HG02610 (cell line): ENCODE data around the gene SORD.
"Not testable (repeated sequence)": the region's sequence is repeated elsewhere in the genome, so short reads cannot be mapped to it uniquely, and the experiment has no call there.

ENCODE experiments used
- ATAC-seq: cut with Tn5 transposase; IDR thresholded peaks from one replicate; pipeline ENCODE4 v1.9.1; 2021; ENCODE audit warnings: mild to moderate bottlenecking, moderate library complexity; ENCODE audit not compliant: unreplicated experiment

SORD gene

DNA sequence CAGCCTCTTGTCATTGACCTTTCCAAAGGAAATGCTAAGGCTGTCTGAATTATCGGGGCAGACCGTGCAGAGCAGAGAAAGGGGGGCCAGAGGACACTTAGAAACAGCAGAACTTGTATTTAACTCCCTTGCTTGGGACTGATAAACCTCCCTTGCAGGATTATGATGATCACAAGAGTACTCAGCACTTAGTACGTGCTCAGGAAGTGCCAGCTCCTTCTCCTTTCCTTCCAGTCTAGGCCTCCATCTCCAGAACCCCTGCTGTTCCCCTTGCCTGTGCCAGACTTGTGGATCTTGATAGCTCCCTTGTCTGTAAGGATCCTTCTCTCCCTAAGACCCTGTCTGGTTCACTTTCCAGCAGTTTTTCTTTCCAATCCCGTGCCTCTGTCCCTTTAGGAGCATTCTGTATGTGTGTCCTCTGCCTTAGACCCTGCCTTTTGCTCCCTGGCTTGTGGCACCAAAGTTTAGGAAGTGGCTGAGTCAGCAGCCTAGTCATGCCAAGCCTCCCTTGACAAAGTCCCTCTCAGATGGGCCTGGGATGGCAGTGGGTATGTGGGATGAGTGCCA, 747 bp downstream of the SORD start:
- no peak for ATAC-seq

DNA sequence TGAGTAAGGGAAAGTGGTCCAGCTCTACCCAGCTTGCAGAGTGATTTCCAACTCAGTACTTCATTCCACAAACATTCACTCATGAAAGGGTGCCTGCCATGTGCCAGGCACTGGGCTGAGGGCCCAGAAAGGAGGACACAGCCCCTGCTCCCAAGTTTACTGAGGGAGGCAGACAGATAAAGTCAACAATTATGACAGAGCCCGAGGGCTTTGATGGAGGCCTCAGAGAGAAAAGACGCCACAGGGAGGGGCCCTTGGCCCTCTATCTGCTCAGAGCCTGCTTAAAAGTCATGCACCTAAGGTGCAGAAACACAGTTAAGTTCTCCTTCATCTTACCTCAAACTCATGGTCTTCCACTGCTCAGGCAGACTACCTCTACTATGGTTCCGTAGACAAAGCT, 1.7 kb downstream of the SORD start:
- not testable (repeated sequence) for ATAC-seq

DNA sequence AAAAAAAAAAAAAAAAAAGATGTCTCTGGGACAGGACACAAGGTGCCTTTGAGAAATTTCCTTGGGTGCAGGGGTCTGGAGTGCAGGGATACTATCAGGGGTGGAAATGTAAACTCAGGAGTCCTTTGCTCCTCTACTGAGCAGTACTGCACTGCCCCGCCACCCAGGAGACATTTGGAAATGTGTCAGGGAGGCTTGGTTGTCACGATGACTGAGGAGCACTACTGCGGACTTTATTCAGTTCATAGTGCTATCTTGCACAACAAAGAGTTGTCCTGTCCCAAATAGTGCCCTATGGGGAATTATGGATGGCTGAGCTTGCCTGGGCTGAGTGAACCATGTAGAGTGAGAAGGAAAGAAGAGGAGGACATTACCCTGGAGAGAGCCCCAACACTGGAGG, 2.6 kb downstream of the SORD start:
- ATAC-seq, result not testable (repeated sequence)

DNA sequence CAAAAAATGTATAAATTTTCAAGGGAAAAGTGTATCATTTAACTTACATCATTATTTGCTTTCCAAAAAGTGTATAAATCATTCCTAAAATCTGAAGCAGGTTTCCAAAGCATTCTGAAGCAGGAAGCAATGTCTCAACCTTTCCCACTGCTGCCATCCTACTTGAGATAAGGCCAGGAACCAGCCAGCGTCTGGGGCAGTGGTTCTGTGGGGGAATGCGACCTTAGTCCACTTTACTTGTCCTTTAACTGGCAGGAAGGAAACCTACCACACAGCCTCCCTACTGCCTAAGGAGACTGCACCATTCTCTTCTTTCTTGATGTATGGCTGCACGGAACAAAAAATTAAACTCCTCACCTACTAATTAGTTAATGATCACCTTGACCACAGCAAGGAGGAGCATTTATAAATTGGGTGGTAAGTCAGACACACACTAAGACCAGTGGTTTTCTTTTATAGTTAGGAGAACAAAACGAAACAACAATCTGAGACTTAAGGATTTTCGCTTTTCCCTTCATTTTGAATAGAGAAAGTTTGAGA, 3.7 kb downstream of the SORD start:
- no peak for ATAC-seq

DNA sequence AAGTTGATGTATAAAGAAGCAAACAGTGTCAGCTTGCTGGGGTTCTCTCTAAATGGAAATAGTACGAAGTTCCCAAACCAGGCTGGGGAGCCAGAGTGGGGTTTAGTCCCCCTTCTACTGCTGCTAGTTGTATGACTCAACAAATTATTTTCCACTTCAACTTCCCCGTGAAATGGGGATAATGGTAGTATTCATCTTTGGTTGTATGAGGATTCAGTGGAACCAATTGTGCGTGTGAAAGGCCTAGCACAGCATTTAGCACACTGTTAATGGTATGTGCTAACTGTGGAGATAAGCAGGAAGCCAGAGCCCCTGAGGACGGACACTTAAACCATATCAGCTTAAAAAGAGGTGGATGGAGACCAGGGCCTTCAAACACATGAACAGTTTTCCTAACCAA, 4.2 kb downstream of the SORD start:
- ATAC-seq, result no peak

DNA sequence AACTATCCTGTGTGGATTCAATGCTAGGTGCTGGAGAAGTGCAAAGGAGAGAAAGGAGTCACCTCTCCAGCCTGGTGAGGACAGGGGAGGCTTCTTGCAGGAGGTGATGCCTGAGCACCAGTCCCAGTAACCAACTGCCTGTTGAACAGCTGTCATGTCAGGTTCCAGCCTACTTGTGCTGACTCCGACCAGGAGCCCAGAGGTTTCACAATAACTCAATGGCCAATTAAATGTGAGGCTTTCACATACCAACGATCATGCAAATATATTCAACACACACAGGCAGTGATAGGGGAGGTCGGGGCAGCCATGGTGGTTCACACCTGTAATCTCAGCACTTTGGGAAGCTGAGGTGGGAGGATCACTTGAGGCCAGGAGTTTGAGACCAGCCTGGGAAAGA, 7.7 kb downstream of the SORD start:
- no peak for ATAC-seq

DNA sequence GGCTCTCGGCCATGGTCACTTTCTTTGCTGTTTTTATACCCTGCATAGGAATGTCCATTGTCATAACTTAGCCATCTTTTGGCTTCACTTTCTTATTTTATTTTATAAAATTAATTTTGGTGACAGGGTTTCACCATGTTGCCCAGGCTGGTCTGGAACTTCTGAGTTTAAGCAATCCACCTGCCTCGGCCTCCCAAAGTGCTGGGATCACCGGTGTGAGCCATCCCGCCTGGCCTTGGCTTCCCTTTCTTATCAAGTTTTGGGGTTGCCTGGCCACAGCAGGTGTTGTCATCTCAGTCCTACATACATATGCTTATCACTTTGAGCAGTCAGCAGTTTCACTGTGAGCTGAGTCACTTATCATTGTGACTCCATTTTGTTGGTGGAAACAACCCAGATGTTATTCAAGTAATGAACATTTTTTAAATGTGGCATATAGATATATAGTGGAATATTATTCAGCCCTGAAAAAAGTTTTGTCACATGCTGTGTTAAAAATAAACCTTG, 8.6 kb downstream of the SORD start:
- not testable (repeated sequence) for ATAC-seq

DNA sequence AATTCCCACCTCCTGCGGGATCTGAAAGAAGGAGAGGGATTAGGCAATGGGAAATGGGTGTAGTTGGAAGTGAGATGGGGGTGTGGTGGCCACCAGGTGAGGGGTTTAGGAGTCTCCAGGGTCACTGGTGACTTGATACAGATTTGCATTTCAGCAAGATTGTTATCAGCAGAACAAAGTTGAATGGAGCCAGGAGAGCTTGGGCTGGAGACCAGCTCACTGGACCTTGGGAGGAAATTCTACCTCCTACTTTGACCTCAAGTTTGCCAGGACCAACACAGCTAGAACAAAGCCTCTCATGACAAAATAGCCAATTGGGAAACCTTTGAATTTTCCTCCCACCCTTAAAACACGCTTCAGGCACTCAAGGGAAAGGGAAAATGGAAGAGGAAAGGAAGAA, 9.5 kb downstream of the SORD start:
- ATAC-seq, result not testable (repeated sequence)

DNA sequence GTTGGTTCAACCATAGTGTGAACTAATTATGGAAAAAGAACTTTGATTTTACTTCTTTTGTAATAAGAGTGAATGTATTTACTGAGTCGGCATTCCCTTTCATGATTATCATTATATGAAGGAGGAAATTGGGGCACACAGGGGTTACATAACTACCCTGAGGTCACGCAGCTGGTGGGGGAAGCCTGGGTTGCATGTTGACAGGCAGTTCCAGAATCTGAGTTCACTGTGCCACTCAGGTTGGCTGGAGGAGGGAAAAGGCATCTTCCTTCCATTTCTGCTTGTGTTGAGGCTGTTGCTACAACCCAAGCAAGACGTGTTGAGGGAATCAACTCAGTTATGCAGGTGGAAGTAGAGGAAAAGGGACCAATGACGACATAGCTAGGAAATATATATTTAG, 11.1 kb downstream of the SORD start:
- not testable (repeated sequence) for ATAC-seq

DNA sequence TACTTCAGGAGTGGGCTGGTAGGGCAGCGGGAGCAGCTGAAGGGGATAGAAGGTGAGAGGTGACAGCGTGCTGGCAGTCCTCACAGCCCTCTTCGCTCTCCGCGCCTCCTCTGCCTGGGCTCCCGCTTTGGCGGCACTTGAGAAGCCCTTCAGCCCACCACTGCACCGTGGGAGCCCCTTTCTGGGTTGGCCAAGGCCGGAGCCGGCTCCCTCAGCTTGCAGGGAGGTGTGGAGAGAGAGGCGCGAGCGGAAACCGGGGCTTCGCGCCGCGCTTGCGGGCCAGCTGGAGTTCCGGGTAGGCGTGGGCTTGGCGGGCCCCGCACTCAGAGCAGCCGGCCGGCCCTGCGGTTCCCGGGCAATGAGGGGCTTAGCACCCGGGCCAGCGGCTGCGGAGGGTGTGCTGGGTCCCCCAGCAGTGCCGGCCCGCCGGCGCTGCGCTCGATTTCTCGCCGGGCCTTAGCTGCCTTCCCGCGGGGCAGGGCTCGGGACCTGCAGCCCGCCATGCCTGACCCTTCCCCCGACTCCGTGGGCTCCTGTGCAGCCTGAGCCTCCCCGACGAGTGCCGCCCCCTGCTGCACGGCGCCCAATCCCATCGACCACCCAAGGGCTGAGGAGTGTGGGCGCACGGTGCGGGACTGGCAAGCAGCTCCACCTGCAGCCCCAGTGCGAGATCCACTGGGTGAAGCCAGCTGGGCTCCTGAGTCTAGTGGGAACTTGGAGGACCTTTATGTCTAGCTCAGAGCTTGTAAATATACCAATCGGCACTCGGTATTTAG, 11.8 kb downstream of the SORD start:
- not testable (repeated sequence) for ATAC-seq

DNA sequence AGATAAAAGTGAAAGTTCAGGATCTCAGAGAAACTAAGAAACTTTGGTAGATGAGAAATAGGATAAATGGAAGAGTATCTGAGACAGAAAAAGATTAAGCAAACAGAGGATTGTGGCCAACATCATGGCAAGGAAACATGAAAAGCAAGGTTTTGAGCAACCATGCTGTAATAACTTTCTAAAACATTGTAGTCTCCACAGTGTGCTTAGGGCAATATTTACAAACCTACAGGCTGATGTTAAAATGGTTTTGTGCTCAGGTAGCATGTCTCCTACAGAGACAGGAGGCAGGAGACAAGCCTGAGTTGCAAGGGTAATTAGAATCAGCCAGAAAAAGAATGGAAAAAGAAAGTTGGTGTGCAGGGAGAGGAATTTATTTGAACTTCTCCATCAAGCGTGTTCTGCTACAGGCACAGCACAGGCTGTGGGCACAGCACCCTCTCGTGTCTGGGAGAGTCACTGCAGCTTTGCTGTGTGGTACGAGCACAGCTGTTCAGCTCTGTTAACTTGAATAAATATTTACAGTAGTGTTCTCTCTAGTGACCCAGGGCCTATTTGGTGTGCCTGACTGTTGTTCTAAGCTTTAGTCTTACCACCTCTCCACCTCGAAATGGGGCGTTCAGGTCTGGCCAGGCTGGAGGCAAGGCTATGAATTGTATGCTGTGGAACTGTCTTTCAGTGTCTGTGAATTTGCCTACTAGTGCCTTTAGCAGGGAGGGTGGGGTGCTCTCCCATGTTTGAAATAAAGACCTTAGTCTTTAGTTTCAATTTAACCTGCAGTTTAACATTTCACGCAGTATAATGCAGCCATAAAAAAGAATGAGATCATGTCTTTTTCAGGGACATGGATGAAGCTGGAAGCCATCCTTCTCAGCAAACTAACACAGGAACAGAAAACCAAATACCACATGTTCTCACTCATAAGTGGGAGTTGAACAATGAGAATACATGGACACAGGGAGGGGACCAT, 14.1 kb downstream of the SORD start:
- peak; percentile 88 for ATAC-seq

DNA sequence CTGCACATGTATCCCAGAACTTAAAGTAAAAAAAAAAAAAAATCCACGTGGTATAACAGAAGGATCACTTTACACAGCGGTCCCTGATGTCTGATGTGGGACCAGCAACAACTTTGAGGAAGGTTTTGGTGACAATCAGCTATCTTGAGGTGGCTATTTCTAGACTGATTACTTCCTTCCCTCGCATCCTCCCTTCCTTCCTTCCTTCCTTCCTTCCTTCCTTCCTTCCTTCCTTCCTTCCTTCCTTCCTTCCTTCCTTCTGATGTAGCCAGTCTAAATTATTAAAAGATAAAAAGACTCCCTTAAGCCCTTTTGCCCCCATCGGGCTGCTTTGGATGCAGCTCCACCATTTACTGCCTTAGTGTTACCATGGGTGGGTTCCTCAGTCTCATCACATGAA, 14.9 kb downstream of the SORD start:
- no peak for ATAC-seq

DNA sequence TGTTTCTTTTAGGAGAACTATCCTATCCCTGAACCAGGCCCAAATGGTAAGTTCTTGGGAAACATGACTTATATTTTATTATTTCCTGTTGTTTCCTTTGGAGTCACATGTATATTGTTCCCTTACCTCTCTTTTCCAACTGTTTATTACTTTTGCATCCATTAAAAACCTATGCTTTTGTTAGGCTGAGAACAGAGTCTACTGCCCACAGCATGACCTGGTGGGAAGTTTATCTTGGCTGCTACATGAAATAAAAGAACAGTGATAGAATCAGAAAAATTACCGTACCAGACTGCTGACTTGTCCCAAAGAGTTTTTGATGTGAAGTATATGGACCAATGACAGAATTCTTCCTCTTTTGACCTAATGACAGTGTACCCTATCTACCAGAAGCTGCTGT, 17.4 kb downstream of the SORD start:
- ATAC-seq, result not testable (repeated sequence)

DNA sequence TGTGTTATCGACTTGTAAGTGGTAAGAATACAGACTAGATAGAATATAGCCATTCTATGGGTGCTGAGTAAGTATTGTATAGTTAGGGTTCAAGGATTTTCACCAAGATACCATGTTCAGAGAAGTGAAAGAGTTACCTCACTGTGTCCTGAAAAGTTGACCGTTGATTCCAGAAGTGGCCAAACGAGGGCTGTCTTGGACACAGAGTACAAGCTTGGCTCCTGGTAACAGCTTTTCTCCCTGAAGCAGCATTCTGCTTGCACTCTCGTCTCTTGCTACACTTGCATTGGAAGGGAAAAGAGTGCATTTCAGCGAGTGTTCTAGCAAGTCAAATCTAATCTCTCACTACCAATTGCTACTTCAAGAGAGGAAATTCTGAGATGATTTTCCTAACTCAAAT, 18.5 kb downstream of the SORD start:
- ATAC-seq, result not testable (repeated sequence)

DNA sequence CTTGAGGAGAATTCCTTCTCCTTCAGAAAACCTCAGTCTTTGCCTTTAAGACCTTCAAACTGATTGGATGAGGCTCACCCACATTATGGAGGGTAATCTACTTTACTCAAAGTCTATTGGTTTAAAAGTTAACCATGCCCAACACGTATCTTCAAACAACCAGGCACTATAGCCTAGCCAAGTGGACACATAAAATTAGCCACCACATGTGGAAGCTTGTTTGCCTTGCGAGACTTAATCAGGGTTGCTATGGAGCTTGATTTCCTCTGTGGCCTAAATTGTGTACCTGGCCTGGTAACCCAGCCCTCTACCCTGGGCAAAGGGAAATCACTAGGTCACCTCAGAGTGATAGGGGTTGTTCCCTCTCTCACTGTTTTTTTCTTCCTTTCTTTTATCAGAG, 19.9 kb downstream of the SORD start:
- not testable (repeated sequence) for ATAC-seq

DNA sequence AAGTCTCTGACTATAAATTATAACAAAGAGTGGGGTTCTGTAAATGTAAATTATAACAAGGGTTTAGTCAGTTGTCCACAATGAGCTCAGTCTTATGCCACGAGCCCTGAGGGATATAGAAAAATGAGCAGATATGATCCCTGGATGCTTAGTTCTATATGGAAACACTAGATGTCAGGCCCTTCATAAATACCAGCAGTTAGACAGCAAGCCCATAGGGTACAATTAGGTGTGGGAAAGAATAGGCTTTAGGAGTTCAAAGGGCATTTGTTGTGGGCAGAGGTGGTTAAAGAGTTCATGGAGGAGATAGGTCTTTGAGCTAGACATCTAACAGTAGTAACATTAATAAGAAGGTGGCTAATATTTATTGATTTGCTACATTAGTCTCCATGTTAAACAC, 21.3 kb downstream of the SORD start:
- not testable (repeated sequence) for ATAC-seq

DNA sequence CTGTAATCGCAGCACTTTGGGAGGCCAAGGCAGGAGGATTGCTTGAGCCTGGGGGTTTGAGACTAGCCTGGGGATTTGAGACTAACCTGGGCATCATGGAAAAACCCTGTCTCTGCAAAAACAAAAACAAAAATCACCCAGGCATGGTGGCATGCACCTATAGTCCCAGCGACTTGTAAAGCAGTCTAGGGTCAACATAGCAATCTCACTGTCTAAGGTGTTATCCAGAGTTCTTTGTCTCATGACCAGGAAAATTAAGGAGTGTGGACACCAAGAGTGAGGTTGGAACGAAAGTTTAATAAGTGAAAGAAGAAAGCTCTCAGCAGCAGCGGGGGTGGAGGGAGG, 25.4 kb downstream of the SORD start:
- ATAC-seq, result peak; percentile 3

DNA sequence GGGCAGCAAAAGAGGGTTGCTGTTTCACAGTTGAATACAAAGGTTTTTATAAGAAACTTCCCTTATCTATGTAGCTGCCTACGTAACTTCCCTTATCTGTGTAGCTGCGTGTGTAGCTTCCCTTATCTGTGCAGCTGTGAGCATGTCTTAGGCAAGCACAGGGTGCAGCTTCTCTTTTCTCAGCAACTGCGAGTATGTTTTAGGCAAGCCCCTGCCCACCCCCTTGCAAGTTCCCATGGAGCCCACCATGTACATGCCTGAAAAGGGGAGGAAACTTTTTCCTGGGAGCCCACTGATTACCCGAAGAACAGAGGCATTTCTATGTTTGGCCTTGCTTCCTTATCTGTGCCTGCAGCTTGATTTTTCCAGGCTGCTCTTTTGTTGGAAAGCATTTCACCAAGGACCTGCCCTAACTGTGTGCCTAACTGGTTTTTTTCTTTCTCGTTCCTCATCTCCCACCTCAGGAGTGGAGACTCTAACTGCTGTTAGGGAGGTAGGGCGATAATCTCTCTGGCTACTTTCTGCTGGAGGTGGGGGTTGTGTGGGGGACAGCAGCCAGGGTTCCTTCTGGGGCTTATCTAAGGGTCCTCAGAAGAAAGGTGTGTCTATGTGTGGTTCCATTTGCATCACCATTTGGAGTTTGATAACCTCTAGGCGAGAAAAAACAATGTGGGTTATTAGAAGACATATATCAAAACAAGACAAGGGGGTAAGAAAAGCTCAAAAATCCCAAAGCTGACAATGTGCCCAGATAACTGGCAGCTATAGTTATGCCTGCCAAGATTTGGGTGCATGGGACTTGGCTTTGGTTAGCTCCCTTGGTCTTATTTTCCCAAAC, 26.0 kb downstream of the SORD start:
- ATAC-seq, result peak; percentile 48

DNA sequence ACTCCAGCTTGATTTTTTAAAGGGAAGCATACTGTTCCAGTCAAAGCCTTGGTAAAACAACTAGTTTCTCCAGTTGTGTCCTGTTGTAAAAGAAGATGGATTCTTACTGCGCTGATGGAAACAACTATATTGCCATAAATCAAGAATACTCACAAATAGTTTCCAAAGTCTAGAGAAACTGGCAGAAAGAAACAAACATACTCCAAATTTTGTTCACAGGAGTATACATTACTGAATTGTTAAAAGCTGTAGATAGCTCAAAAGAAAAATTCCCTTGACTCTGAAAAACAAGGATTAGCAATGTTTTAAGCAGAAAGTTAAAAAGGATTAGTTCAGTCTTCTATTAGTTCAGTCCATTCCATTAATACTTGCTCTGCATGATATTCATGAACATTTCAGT, 27.6 kb downstream of the SORD start:
- no peak for ATAC-seq

DNA sequence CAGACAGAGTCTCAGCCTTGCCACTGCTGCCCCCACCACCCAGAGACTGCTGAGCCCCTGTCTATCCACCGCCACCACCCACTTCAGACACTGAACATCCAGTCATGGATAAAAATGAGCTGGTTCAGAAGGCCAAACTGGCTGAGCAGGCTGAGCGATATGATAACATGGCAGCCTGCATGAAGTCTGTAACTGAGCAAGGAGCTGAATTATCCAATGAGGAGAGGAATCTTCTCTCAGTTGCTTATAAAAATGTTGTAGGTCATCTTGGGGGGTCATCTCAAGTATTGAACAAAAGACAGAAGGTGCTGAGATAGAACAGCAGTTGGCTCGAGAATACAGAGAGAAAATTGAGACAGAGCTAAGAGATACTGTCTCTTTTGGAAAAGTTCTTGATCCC, 29.7 kb downstream of the SORD start:
- not testable (repeated sequence) for ATAC-seq
